Spleen (tissue), 11 donors: ENCODE measurements around the gene GAB2. TPM values are rescaled to one million over a fixed set of nuclear protein-coding genes. Genes with fewer than 3 reads are reported as not detected.
"Not testable (repeated sequence)": the region's sequence is repeated elsewhere in the genome, so short reads cannot be mapped to it uniquely, and the experiment has no call there.

Experiments
- DNase-seq: peaks from one replicate; pipeline ENCODE4 v3.0.0-alpha.2; 2020
- H3K27ac ChIP-seq, 8 donors: fragments of 200-600 bp; sonication (generic) in 7 of 8; 1 replicate in 4 of 8; 2 replicates in 4 of 8; pipeline versions ENCODE4 v1.5.0 to v1.8.0; 2016 to 2021; ENCODE audit warnings: inconsistent platforms in 4 of 8, mild to moderate bottlenecking in 4 of 8, moderate library complexity in 1 of 8
- H3K27me3 ChIP-seq, 7 donors: fragments of 200-600 bp; sonication (generic) in 6 of 7; replicated peaks in 1 of 7; 1 replicate in 4 of 7; 2 replicates in 3 of 7; pipeline versions ENCODE4 v1.5.0 to v1.8.0; 2016 to 2021; ENCODE audit warnings: inconsistent platforms in 3 of 7, mild to moderate bottlenecking in 1 of 7
- H3K36me3 ChIP-seq, 6 donors: fragments of 200-600 bp; sonication (generic) in 5 of 6; 1 replicate in 4 of 6; 2 replicates in 2 of 6; pipeline versions ENCODE4 v1.5.0 to v1.8.0; 2016 to 2021; ENCODE audit warnings: inconsistent platforms in 2 of 6
- H3K4me1 ChIP-seq, 6 donors: fragments of 200-600 bp; sonication (generic) in 5 of 6; 1 replicate in 3 of 6; 2 replicates in 3 of 6; pipeline versions ENCODE4 v1.5.0 to v1.8.0; 2016 to 2021; ENCODE audit warnings: inconsistent platforms in 3 of 6
- H3K4me3 ChIP-seq, 8 donors: fragments of 200-600 bp; sonication (generic) in 7 of 8; 1 replicate in 4 of 8; 2 replicates in 4 of 8; pipeline versions ENCODE4 v1.5.0 to v1.8.0; 2016 to 2021; ENCODE audit warnings: inconsistent platforms in 4 of 8, mild to moderate bottlenecking in 4 of 8, moderate library complexity in 2 of 8
- H3K9me3 ChIP-seq, 8 donors: fragments of 200-600 bp; sonication (generic) in 7 of 8; 1 replicate in 4 of 8; 2 replicates in 4 of 8; pipeline versions ENCODE4 v1.5.0 to v1.8.0; 2016 to 2021; ENCODE audit warnings: inconsistent platforms in 4 of 8
- CTCF ChIP-seq, 11 experiments: fragments of 200-600 bp in 7 of 11; fragments of 450-650 bp in 4 of 11; sonication (generic) in 4 of 11; IDR thresholded peaks in 8 of 11; conservative IDR thresholded peaks in 3 of 11; 1 replicate in 7 of 11; 2 replicates in 4 of 11; pipeline versions ENCODE4 v1.4.0 to v1.8.0; 2016 to 2021; ENCODE audit warnings: antibody characterized with exemption in 11 of 11, inconsistent platforms in 4 of 11, mild to moderate bottlenecking in 1 of 11
- POLR2A ChIP-seq, 3 donors: fragments of 450-650 bp; IDR thresholded peaks; one replicate each; pipeline ENCODE4 v1.5.1; 2017; ENCODE audit warnings: antibody characterized with exemption in 3 of 3, mild to moderate bottlenecking in 1 of 3
- POLR2AphosphoS5 ChIP-seq, 3 donors: sonication (generic); formaldehyde crosslinking; IDR thresholded peaks; one replicate each; pipeline ENCODE4 v1.5.1; 2017; ENCODE audit warnings: antibody characterized with exemption in 3 of 3
- WGBS, 5 donors: extraction: QIAGEN DNeasy Blood & Tissue Kit in 3 of 5; methylation state at CpG; one replicate each; pipeline versions ENCODE4 v1.1.5 to v1.1.7; 2013 to 2018; 5-methylcytosine and 5-hydroxymethylcytosine counted together
- intact Hi-C: fragments of 100-400 bp; cut with DNase I; formaldehyde crosslinking; loops from one replicate; pipeline ENCODE4 v1.15.0; 2023; ENCODE audit warnings: low total_unique reads
- polyA plus RNA-seq, 3 donors: library from polyadenylated mRNA; stranded (reverse); fragments of 200-250 nt; gene quantifications; one replicate each; pipeline ENCODE4 v1.2.1, GENCODE V29; 2013
- total RNA-seq, 7 donors: library from RNA; depleted of rRNA in 3 of 7; stranded (reverse); fragments of >200 nt in 3 of 7; fragmentation: NEBNext Ultra II Directional in 4 of 7; extraction: Animal tissue kit (Norgen Biotek cat#: 25700) in 4 of 7; gene quantifications; one replicate each; pipeline versions ENCODE4 v1.1.0 to v1.2.1, GENCODE V29; 2016 to 2021
- donor health status: healthy with polysubstance abuse.
- donor health status: DM: no; HTN: no; CAD: no; lungs with moderate emphysema.
- donor health status: DM: no; HTN: no; CAD: no.
- donor health status: Bipolar disorder and iron deficiency.
- donor health status: healthy.
- donor health status: DM: no; HTN: no; CAD: no.
- donor health status: DM: yes; HTN: yes; CAD: no.

Gene GAB2
- total and polyA plus RNA-seq, 10 donors, result 2.3 to 57.7 (median 47.0) TPM

DNA sequence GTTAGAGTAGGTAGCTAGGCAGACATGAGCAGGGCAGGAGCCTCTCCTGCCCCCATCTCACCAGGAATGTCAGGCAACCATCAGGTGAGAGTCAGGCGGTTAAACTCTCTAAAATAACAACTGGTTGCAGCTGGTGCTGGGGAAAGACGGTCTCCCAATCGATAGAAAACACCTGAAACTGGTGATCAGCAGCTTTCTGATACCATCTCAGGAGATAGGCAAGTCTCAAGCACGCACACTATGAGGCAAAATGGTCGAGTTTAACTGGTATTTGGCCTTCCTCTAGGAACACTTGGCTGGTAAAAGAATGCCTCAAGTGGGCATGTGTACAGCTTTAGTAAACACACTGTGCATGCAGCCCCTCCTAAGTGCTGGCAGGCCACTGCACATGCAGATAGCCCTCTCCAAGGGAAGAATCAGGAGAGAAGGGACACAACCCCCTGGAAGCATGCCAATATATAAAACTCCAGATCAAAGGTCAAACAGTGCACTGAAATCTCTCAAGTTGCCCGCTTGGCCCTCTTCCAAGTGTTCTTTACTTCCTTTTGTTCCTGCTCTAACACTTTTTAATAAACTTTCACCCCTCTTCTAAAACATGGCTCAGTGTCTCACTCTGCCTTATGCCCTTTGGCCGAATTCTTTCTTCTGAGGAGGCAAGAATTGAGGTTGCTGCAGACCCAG is 140.2 kb downstream of the GAB2 start:
- peaks cover 0 to 41% (median 3%) of the 10 kb centered on the region in 6 donors for H3K36me3 ChIP-seq
- intact Hi-C loops, result no loop called here
- DNase-seq, result no peak
- peaks cover 0 to 18% (median 11%) of the 10 kb centered on the region in 8 donors for H3K9me3 ChIP-seq
- no peak overlapping the region for H3K4me3 ChIP-seq
- no peak for TF ChIP-seq POLR2AphosphoS5 (IDR thresholded peaks at IDR 0.05)
- TF ChIP-seq CTCF (IDR thresholded peaks at IDR 0.05 in 8 of 11, conservative IDR thresholded peaks at IDR 0.05 in 3 of 11), result no peak
- TF ChIP-seq POLR2A (IDR thresholded peaks at IDR 0.05), result no peak
- H3K27me3 ChIP-seq, result no peaks in the 10 kb centered on the region
- WGBS, 5 donors, result 75 to 82% (median 80%) methylated on average over 7 of the region's 7 CpGs
- peaks cover 0 to 20% (median 10%) of the 10 kb centered on the region in 6 donors for H3K4me1 ChIP-seq
- no peak overlapping the region for H3K27ac ChIP-seq

GRCh38 chr11:78276311-78276710 is 141.3 kb downstream of the GAB2 start:
- Histone ChIP-seq H3K27ac (no peak overlapping the region), H3K4me3 (no peak overlapping the region), H3K36me3 (peaks cover 0 to 49% (median 3%) of the 10 kb centered on the region in 6 donors), H3K4me1 (peaks cover 0 to 20% (median 10%) of the 10 kb centered on the region in 6 donors), H3K9me3 (peaks cover 0 to 26% (median 18%) of the 10 kb centered on the region in 8 donors), H3K27me3 (no peaks in the 10 kb centered on the region)
- TF ChIP-seq CTCF (IDR thresholded peaks at IDR 0.05 in 8 of 11, conservative IDR thresholded peaks at IDR 0.05 in 3 of 11) (no peak), POLR2AphosphoS5 (IDR thresholded peaks at IDR 0.05) (no peak), POLR2A (IDR thresholded peaks at IDR 0.05) (no peak)
- WGBS, 5 donors, result 91 to 98% (median 95%) methylated on average over 3 of the region's 3 CpGs
- no peak for DNase-seq
- intact Hi-C loops, result no loop called here

DNA sequence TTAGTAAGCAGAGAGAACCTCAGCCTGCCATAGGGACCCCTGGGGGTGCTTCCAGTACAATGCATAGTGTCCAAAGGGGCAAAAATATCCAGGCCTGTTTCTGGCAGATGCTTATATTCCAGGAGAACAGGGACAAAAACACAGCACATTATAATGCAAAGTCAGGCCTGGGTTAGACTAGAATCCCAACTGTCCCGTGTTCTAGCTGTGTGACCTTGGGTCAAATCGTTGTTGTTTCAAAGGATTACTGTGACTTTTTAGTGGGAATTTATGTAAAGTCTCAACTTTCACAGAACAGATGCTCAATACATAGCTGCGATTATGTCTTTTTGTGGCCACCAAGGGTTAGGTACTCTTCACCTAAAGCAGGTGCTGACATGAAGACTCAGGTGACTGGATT is 142.9 kb downstream of the GAB2 start:
- Histone ChIP-seq H3K9me3 (peaks cover 0 to 26% (median 18%) of the 10 kb centered on the region in 8 donors), H3K4me3 (no peak overlapping the region), H3K27me3 (no peaks in the 10 kb centered on the region), H3K4me1 (peaks cover 0 to 20% (median 10%) of the 10 kb centered on the region in 6 donors), H3K36me3 (peaks cover 0 to 48% (median 0%) of the 10 kb centered on the region in 6 donors), H3K27ac (no peak overlapping the region)
- no peak for DNase-seq
- intact Hi-C loops, result no loop called here
- TF ChIP-seq POLR2AphosphoS5 (IDR thresholded peaks at IDR 0.05) (no peak), POLR2A (IDR thresholded peaks at IDR 0.05) (no peak), CTCF (IDR thresholded peaks at IDR 0.05 in 8 of 11, conservative IDR thresholded peaks at IDR 0.05 in 3 of 11) (no peak)
- WGBS, 5 donors, result 85 to 91% (median 91%) methylated on average over 3 of the region's 3 CpGs

DNA sequence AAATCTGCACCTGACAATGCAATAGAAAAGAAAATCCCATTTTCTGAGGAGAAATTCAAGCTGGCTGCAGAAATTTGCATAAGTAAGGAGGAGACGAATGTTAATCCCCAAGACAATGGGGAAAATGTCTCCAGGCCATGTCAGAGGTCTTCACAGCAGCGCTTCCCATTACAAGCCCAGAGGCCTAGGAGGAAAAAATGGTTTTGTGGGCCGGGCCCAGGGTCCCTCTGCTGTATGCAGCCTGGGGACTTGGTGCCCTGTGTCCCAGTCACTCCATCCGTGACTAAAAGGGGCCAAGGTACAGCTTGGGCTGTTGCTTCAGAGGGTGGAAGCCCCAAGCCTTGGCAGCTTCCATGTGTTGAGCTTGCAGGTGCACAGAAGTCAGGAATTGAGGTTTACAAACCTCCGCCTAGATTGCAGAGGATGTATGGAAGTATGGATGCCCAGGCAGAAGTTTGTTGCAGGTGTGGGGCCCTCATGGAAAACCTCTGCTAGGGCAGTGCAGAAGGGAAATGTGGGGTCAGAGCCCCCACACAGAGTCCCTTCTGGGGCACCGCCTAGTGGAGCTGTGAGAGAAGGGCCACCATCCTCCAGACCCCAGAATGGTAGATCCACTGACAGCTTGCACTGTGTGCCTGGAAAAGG is 144.9 kb downstream of the GAB2 start:
- intact Hi-C loops, result not testable (repeated sequence)

GRCh38 chr11:78271801-78272200 is 145.8 kb downstream of the GAB2 start:
- H3K27me3 ChIP-seq, intact Hi-C loops, H3K4me1 ChIP-seq, H3K4me3 ChIP-seq, H3K27ac ChIP-seq, DNase-seq: not testable (repeated sequence)
- 85 to 95% (median 90%) methylated on average over 2 of the region's 2 CpGs for WGBS, 5 donors
- Histone ChIP-seq H3K9me3 (peaks cover 0 to 26% (median 18%) of the 10 kb centered on the region in 8 donors), H3K36me3 (peaks cover 0 to 44% (median 0%) of the 10 kb centered on the region in 6 donors)

More for the DNA sequence above, 144.9 kb downstream of the GAB2 start:
- Histone ChIP-seq H3K9me3 (peaks cover 0 to 26% (median 18%) of the 10 kb centered on the region in 8 donors), H3K36me3 (peaks cover 0 to 44% (median 0%) of the 10 kb centered on the region in 6 donors)
- H3K4me3 ChIP-seq, DNase-seq, H3K27me3 ChIP-seq, H3K4me1 ChIP-seq, H3K27ac ChIP-seq: not testable (repeated sequence)
- WGBS, 5 donors, result 79 to 97% (median 96%) methylated on average over 5 to 6 of the region's 6 CpGs
